ENCODE results near the gene CRIP1.
A peak's percentile ranks its signal among the peaks of the same experiment; 100 is the strongest.

The CRIP1 gene, protein sequence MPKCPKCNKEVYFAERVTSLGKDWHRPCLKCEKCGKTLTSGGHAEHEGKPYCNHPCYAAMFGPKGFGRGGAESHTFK

DNA sequence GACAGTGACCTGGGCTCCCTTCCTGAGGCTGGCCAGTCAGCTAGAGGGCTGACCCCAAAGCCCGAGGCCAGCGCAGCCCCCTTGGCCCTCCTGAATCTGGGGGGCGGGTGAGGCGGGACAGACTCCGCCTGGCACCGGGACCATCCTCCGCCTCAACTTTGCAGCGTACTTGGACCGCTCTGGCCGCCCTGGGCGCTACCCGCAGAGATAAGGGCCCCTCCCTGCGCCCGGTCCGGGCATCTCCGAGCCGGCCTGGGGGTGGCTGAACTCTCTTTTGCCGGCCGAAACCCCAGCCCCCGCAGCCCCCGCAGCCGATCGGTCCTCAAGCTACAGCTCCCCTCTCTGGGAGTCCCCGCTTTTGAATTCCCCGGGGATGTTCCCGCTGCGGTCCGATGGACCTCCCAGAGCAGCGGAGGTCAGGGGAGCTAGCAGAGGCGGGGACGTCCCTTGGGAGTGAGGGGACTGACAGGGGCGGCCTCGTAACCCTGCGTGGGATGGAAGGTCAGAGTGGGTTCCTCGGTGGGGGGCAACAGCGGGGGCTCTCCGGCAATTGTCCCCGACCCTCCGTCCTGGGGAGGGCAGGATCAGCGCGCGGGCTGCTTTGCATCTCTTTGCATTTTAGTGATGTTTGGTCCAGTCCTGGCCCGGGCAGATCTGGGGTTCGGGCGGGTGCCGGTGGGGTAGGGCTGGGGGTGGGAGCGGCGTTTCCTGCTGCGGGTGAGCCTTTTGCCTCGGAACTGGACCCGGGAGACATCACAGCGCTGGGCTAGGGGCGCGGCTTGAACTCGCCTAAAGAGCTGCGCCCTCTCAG lies at the start of gene CRIP1:
Gene CRIP1 (plus strand): TSS at position 724 of the 811 bp plus-strand sequence. CDS start 374 bp downstream, outside the sequence.
- Histone ChIP-seq H3K27me3 (ENCODE audit: control insufficient read depth in 2 of 2, insufficient read depth in 2 of 2, low read length in 2 of 2) (no peaks in the 10 kb centered on the region), H3K9me3 (ENCODE audit: control insufficient read depth in 2 of 2, low read length in 2 of 2) (no peaks in the 10 kb centered on the region), H3K9ac (ENCODE audit: low read depth in 1 of 2, low read length in 2 of 2) (peak within 1 kb of the TSS; percentile 79 to 91), H3K4me1 (ENCODE audit: control insufficient read depth in 2 of 2, insufficient read depth in 2 of 2, low read length in 2 of 2) (peaks cover 67 to 70% of the 10 kb centered on the region in 2 donors), H3K4me3 (ENCODE audit: low read length in 2 of 2) (peak within 1 kb of the TSS; percentile 76), H3K27ac (ENCODE audit: low read depth in 2 of 2, low read length in 2 of 2) (peak within 1 kb of the TSS; percentile 93 to 94), H3K36me3 (ENCODE audit: control insufficient read depth in 2 of 2, insufficient read depth in 2 of 2, low read length in 2 of 2) (no peaks in the 10 kb centered on the region)

DNA sequence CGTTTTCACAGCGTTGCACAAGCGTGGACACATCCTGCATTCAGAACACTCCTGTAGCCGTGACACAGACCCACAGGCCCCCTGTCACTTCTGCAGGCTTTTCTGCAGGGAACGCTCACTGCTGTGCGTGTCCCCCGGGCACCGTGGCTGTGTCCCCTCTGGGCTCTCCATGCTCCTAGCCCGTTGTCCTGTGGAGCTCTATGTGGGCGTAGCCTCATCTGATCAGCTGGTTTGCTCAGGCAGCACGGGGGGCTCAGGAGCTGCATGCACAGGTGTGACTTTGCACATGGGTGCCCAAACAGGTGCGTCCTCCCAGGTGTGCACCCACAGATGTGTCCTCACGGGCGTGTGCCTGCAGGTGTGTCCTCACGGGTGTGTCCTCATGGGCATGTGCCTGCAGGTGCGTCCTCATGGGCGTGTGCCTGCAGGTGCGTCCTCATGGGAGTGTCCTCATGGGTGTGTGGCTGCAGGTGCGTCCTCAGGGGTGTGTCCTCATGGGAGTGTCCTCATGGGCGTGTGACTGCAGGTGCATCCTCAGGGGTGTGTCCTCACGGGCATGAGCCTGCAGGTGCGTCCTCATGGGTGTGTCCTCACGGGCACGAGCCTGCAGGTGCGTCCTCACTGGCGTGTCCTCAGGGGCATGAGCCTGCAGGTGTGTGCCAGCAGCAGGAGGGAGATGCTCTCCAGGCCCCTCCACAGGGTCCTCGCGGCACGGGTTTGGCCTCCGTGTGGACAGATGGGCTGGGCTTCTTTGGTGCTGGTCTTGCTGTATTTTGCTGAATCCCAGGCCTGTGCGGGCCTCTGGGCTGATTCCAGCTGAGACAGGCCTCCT lies 49.6 kb upstream of the CRIP1 start:
- Histone ChIP-seq H3K9me3 (ENCODE audit: control insufficient read depth in 2 of 2, low read length in 2 of 2) (no peaks in the 10 kb centered on the region), H3K36me3 (ENCODE audit: control insufficient read depth in 2 of 2, insufficient read depth in 2 of 2, low read length in 2 of 2) (peaks cover 0 to 2% of the 10 kb centered on the region in 2 donors), H3K27me3 (ENCODE audit: control insufficient read depth in 2 of 2, insufficient read depth in 2 of 2, low read length in 2 of 2) (no peaks in the 10 kb centered on the region), H3K27ac (ENCODE audit: low read depth in 2 of 2, low read length in 2 of 2) (no peak overlapping the region), H3K4me3 (ENCODE audit: low read length in 2 of 2) (no peak overlapping the region), H3K9ac (ENCODE audit: low read depth in 1 of 2, low read length in 2 of 2) (no peak overlapping the region), H3K4me1 (ENCODE audit: control insufficient read depth in 2 of 2, insufficient read depth in 2 of 2, low read length in 2 of 2) (no peaks in the 10 kb centered on the region)

DNA sequence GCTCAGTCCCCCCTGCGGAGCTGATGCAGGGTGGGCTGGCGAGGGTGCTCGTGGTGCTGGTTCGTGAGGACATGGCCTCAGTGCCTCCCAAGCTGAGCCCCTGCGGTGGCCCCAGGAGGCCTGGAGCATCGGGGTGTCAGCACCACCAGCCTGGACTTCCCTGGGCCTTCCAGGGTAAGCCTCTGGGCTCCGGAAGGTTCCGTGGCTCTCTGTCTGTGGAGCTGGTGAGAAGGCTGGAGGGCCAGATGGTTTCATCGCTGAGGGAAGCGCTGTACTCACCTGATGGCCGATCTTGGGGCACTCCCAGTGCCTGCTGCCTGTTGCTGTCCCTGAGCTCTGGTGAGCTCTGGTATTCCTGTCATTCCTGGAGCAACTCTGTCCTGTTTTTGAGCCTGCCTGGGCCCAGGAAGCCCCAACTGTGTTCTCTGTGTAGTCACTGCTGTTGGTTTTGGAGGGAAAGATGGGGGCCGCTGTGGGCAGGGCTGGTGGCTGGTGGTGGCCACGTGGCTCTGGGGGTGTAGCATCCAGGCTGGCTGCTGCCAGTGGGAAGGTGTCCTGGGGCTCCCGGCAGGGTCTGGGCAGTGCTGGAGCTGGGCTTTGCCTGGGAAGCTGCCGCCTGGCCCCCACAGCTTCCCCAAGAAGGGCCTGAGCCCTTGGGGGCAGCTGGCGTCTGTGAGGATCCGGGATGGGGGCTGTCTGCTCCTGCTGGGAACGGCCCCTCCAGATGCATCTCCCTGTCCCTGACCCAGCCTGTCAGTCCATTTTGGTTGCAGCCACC lies 48.8 kb upstream of the CRIP1 start:
- no peak overlapping the region for H3K9ac ChIP-seq (ENCODE audit: low read depth in 1 of 2, low read length in 2 of 2)
- H3K4me3 ChIP-seq (ENCODE audit: low read length in 2 of 2) = no peak overlapping the region
- H3K27ac ChIP-seq (ENCODE audit: low read depth in 2 of 2, low read length in 2 of 2) = no peak overlapping the region
- H3K36me3 ChIP-seq (ENCODE audit: control insufficient read depth in 2 of 2, insufficient read depth in 2 of 2, low read length in 2 of 2) = peaks cover under 1 to 10% of the 10 kb centered on the region in 2 donors
- no peaks in the 10 kb centered on the region for H3K27me3 ChIP-seq (ENCODE audit: control insufficient read depth in 2 of 2, insufficient read depth in 2 of 2, low read length in 2 of 2)
- no peaks in the 10 kb centered on the region for H3K9me3 ChIP-seq (ENCODE audit: control insufficient read depth in 2 of 2, low read length in 2 of 2)
- no peaks in the 10 kb centered on the region for H3K4me1 ChIP-seq (ENCODE audit: control insufficient read depth in 2 of 2, insufficient read depth in 2 of 2, low read length in 2 of 2)

DNA sequence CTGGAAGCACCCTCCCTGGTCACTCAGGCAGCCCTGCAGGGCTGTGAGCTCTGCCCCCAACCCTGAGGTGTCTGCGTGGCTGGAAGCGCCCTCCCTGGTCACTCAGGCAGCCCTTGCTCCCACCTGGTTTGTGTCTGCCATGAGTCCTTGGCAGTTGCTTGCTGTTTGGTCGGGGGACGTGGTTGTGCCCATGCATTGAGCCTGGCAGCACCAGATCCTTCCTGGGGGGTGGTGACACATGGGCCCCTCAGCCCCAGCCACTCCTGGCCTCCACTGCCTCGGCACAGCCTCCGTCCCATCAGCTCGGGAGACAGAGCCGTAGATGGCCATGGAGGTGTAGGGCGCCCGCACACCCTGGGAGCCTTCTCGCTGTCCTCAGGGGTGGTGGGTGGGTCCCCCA lies 47.5 kb upstream of the CRIP1 start:
- Histone ChIP-seq H3K36me3 (ENCODE audit: control insufficient read depth in 2 of 2, insufficient read depth in 2 of 2, low read length in 2 of 2) (peaks cover 3 to 13% of the 10 kb centered on the region in 2 donors), H3K27me3 (ENCODE audit: control insufficient read depth in 2 of 2, insufficient read depth in 2 of 2, low read length in 2 of 2) (no peaks in the 10 kb centered on the region)

DNA sequence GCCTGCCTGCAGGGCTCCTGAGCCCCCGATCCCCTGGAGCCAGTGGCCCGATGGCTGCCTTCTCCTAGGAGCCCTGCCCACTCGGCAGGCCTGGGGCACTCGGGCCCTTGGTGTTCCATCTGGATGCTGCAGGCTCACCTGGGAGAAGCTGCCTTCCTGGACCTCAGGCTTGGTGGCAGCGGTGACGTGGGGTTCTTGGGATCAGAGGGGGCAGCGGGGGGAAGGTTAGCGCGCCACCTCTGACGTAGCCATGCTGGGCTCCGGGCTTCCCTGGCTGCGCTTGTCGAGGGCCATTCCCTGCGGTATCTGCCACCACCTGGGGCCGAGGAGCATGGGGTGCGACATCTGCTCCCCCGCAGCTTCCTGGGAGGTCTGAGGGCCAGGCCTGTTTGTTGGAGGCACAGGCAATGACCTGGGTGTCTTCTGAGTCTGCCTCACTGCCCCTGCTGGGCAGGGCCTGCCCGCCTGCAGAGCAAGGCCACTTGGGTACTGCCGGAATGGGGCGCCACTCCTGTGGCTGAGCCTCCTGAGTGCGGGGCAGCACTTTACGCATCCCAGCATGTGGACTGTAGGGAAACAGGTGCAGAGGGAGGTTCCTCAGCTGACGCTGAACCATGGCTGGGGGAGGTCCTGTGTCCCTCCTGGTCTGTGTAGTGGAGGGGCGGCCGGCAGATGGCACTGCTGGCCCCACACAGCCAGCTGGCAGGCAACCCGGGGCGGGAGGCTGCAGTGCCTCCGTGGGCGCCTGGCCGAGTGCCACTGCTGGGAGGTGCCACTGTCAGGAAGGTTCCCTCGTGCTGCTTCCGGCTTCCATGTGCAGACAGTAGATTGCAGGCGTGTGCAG lies 46.8 kb upstream of the CRIP1 start:
- Histone ChIP-seq H3K27ac (ENCODE audit: low read depth in 2 of 2, low read length in 2 of 2) (no peak overlapping the region), H3K27me3 (ENCODE audit: control insufficient read depth in 2 of 2, insufficient read depth in 2 of 2, low read length in 2 of 2) (no peaks in the 10 kb centered on the region), H3K36me3 (ENCODE audit: control insufficient read depth in 2 of 2, insufficient read depth in 2 of 2, low read length in 2 of 2) (peaks cover 3 to 13% of the 10 kb centered on the region in 2 donors), H3K4me3 (ENCODE audit: low read length in 2 of 2) (no peak overlapping the region), H3K9ac (ENCODE audit: low read depth in 1 of 2, low read length in 2 of 2) (no peak overlapping the region), H3K4me1 (ENCODE audit: control insufficient read depth in 2 of 2, insufficient read depth in 2 of 2, low read length in 2 of 2) (no peaks in the 10 kb centered on the region), H3K9me3 (ENCODE audit: control insufficient read depth in 2 of 2, low read length in 2 of 2) (no peaks in the 10 kb centered on the region)

More for the DNA sequence above, 47.5 kb upstream of the CRIP1 start:
- no peak overlapping the region for H3K27ac ChIP-seq (ENCODE audit: low read depth in 2 of 2, low read length in 2 of 2)
- no peaks in the 10 kb centered on the region for H3K9me3 ChIP-seq (ENCODE audit: control insufficient read depth in 2 of 2, low read length in 2 of 2)
- H3K9ac ChIP-seq (ENCODE audit: low read depth in 1 of 2, low read length in 2 of 2) = no peak overlapping the region
- H3K4me1 ChIP-seq (ENCODE audit: control insufficient read depth in 2 of 2, insufficient read depth in 2 of 2, low read length in 2 of 2) = no peaks in the 10 kb centered on the region
- H3K4me3 ChIP-seq (ENCODE audit: low read length in 2 of 2) = no peak overlapping the region

DNA sequence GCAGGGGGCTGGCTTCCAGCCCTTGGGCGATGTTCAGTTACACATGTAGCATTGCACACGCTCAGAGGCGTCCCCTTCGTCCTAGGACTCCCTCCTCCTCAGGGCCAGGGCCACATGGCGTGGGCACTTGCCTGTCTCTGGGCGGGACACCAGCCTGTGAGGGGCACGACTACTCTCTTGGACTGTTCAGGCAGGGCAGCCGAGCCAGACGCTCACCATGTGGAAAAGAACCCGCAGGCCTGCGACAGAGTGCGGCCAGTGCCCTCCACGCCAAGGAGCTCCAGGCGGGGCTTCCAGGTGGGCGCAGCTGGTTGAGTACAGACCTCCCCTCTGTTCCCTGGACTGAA lies 46.2 kb upstream of the CRIP1 start:
- no peaks in the 10 kb centered on the region for H3K9me3 ChIP-seq (ENCODE audit: control insufficient read depth in 2 of 2, low read length in 2 of 2)
- no peaks in the 10 kb centered on the region for H3K4me1 ChIP-seq (ENCODE audit: control insufficient read depth in 2 of 2, insufficient read depth in 2 of 2, low read length in 2 of 2)
- H3K27ac ChIP-seq (ENCODE audit: low read depth in 2 of 2, low read length in 2 of 2) = no peak overlapping the region
- H3K27me3 ChIP-seq (ENCODE audit: control insufficient read depth in 2 of 2, insufficient read depth in 2 of 2, low read length in 2 of 2) = no peaks in the 10 kb centered on the region
- peaks cover 3 to 13% of the 10 kb centered on the region in 2 donors for H3K36me3 ChIP-seq (ENCODE audit: control insufficient read depth in 2 of 2, insufficient read depth in 2 of 2, low read length in 2 of 2)
- H3K4me3 ChIP-seq (ENCODE audit: low read length in 2 of 2) = no peak overlapping the region
- no peak overlapping the region for H3K9ac ChIP-seq (ENCODE audit: low read depth in 1 of 2, low read length in 2 of 2)

DNA sequence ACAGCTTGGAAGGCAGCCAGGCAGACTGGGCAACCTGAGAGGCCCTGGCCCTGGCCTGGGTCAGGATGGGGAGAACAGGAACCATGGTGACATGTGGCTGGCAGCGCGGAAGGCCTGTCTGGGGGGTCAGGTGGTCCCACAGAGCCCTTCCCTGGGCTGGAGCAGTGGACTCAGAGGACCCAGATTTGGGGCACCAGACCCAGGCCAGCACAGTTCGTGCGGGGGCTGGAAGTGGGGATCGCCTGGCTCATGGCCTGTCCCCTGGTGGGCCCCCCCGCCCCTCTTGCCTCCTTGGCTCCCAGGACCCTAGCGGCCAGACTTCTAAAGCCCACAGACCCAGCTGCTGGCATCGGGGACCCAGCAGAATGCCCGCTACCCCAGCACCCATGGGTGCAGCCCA lies 45.7 kb upstream of the CRIP1 start:
- Histone ChIP-seq H3K36me3 (ENCODE audit: control insufficient read depth in 2 of 2, insufficient read depth in 2 of 2, low read length in 2 of 2) (peaks cover 3 to 13% of the 10 kb centered on the region in 2 donors), H3K4me3 (ENCODE audit: low read length in 2 of 2) (no peak overlapping the region), H3K9ac (ENCODE audit: low read depth in 1 of 2, low read length in 2 of 2) (no peak overlapping the region), H3K27me3 (ENCODE audit: control insufficient read depth in 2 of 2, insufficient read depth in 2 of 2, low read length in 2 of 2) (no peaks in the 10 kb centered on the region), H3K27ac (ENCODE audit: low read depth in 2 of 2, low read length in 2 of 2) (no peak overlapping the region), H3K4me1 (ENCODE audit: control insufficient read depth in 2 of 2, insufficient read depth in 2 of 2, low read length in 2 of 2) (no peaks in the 10 kb centered on the region), H3K9me3 (ENCODE audit: control insufficient read depth in 2 of 2, low read length in 2 of 2) (no peaks in the 10 kb centered on the region)

DNA sequence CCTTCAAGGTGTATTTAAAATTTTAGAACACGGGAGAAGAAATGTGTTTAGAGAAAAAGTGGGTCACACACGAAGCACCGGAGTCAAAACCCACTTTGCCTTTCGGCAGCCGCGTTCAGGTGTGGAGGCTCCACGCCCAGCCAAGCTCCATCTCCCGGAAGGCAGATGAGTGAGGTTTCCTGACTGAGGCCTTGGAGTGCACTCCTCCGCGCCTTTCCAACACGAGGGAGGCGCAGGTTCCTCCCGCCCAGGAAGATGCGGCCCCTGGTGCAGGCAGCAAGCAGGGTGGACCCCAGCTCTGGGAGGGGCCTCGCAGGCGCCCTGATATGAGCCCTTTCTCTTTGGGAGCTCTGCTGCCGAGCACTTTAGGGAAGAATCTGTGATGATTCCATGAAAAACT lies 44.6 kb upstream of the CRIP1 start:
- H3K4me1 ChIP-seq (ENCODE audit: control insufficient read depth in 2 of 2, insufficient read depth in 2 of 2, low read length in 2 of 2) = no peaks in the 10 kb centered on the region
- H3K9ac ChIP-seq (ENCODE audit: low read depth in 1 of 2, low read length in 2 of 2) = no peak overlapping the region
- H3K9me3 ChIP-seq (ENCODE audit: control insufficient read depth in 2 of 2, low read length in 2 of 2) = no peaks in the 10 kb centered on the region
- H3K36me3 ChIP-seq (ENCODE audit: control insufficient read depth in 2 of 2, insufficient read depth in 2 of 2, low read length in 2 of 2) = peaks cover 3 to 13% of the 10 kb centered on the region in 2 donors
- H3K27me3 ChIP-seq (ENCODE audit: control insufficient read depth in 2 of 2, insufficient read depth in 2 of 2, low read length in 2 of 2) = no peaks in the 10 kb centered on the region
- H3K4me3 ChIP-seq (ENCODE audit: low read length in 2 of 2) = no peak overlapping the region
- H3K27ac ChIP-seq (ENCODE audit: low read depth in 2 of 2, low read length in 2 of 2) = no peak overlapping the region

DNA sequence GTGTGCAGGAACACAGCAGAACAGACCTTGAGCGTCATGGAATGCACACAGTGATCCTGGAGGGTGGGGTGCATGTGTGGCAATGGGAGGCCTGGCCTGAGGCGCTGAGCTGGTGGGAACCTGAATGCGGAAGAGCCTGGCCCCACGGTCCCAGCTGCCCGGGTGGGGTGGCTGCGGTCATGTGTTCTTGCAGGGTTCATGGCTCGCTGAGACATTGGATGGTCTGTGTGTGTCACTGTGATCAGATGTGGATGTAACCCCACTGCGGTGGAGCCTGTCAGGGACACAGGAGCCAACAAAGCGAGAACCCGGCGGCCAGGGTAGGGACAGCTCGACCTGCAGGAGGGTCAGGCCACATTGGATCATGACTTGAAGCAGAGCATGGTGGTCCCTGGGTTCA lies 43.9 kb upstream of the CRIP1 start:
- no peaks in the 10 kb centered on the region for H3K4me1 ChIP-seq (ENCODE audit: control insufficient read depth in 2 of 2, insufficient read depth in 2 of 2, low read length in 2 of 2)
- H3K36me3 ChIP-seq (ENCODE audit: control insufficient read depth in 2 of 2, insufficient read depth in 2 of 2, low read length in 2 of 2) = peaks cover 3 to 13% of the 10 kb centered on the region in 2 donors
- no peak overlapping the region for H3K4me3 ChIP-seq (ENCODE audit: low read length in 2 of 2)
- no peaks in the 10 kb centered on the region for H3K9me3 ChIP-seq (ENCODE audit: control insufficient read depth in 2 of 2, low read length in 2 of 2)
- no peak overlapping the region for H3K9ac ChIP-seq (ENCODE audit: low read depth in 1 of 2, low read length in 2 of 2)
- H3K27ac ChIP-seq (ENCODE audit: low read depth in 2 of 2, low read length in 2 of 2) = no peak overlapping the region
- no peaks in the 10 kb centered on the region for H3K27me3 ChIP-seq (ENCODE audit: control insufficient read depth in 2 of 2, insufficient read depth in 2 of 2, low read length in 2 of 2)

Measured in mucosa of rectum (tissue), 2 donors.